GM21390 (cell line): ENCODE measurements around the gene GLT1D1.

Experiments
- ATAC-seq: cut with Tn5 transposase; IDR thresholded peaks from one replicate; pipeline ENCODE4 v1.9.1; 2021; ENCODE audit not compliant: unreplicated experiment

Gene GLT1D1

DNA sequence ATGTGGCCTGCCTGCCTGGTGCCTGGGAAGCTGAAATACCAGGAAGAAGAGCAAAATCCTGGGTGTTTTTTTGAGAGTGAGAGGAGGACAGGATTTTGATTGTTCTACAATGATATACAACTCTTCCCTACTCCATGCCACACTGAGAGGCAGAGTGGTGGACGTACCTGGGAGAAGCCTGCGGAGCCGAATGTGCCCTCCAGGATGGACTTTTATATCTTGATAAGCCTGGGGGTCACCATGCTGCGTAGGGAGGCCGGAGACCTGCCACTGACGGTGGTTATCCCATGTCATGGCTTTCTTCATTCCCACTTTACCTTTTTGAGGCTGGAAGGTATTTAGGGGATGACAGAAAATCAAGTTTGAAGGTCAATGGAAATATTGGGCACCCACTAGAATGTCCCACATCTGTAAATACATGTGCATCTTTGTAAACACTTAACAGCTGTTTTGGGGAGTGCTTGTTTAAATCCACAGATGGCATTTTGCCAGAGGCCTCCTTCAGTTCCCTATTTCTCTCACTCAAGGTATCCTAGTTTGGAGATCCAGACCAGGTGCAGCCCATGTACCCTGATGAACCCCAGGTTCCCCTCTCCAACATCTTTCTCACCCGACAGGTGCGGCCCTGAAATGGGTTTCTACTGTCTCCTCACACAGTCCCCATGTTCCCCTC lies 1.1 kb upstream of the GLT1D1 start:
- no peak for ATAC-seq

GRCh38 chr12:128853600-128854197 lies 421 bp downstream of the GLT1D1 start:
- ATAC-seq, result no peak

- no peak for ATAC-seq
Observed at GRCh38 chr12:128856035-128856790, 2.9 kb downstream of the GLT1D1 start.

- no peak for ATAC-seq
Observed at GRCh38 chr12:128856791-128857078, 3.5 kb downstream of the GLT1D1 start.

DNA sequence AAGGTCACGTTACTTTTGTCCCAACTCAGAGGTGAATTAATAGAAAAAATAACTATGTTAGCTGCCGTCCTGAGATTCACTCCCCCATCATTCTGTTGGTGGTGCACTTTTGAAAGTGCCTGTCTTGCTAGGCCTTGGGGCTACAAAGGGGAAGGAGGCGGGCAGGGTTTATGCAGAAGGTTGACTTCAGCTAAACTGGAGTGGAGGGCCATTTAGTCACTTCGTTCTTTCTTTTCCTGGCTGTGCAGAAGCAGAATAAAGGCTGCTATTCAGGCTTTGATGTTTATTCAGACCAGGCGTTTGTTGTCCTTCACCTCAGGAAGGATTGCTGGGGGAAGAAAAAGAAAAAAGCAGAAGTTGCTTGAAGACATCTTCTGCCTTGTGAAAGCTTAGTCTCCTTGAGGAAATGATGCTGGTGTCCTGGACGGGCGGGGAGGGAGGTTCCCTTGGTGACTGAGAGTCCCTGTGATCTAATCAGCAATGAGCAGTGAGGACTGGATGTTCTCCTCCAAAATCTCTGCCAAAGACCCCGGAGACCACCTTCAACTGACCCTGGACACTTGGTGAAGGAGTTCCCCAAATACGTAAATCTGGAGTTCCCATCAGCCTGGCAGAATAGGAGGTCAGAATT lies 4.0 kb downstream of the GLT1D1 start:
- no peak for ATAC-seq

- no peak for ATAC-seq
Observed at GRCh38 chr12:128859311-128859710, 6.0 kb downstream of the GLT1D1 start.

- ATAC-seq, result no peak
Observed at GRCh38 chr12:128861226-128862016, 8.1 kb downstream of the GLT1D1 start.

- ATAC-seq, result no peak
Observed at GRCh38 chr12:128863957-128864356, 10.7 kb downstream of the GLT1D1 start.

GRCh38 chr12:128864516-128865186 lies 11.4 kb downstream of the GLT1D1 start:
- ATAC-seq, result no peak

DNA sequence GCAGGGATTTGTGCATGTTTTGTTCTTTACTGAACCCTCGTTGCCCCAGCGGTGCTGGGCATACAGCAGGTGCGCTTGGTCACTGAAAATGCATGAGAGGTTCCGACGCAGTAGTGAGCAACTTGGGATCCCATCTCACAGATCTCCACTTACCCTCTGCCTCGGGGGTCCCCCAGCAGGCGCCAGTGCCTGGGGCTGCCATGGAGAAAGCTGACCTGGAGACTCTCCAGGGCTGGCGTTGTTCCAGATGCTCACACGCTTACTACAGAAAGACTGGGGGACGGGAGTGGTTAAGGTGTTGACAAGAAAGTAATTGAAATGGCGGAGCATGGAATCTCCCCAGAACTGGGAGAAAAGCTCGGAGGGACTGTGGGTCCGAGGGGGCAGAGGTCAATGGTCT lies 14.2 kb downstream of the GLT1D1 start:
- ATAC-seq, result no peak

- ATAC-seq, result no peak
Observed at GRCh38 chr12:128871516-128871892, 18.2 kb downstream of the GLT1D1 start.

DNA sequence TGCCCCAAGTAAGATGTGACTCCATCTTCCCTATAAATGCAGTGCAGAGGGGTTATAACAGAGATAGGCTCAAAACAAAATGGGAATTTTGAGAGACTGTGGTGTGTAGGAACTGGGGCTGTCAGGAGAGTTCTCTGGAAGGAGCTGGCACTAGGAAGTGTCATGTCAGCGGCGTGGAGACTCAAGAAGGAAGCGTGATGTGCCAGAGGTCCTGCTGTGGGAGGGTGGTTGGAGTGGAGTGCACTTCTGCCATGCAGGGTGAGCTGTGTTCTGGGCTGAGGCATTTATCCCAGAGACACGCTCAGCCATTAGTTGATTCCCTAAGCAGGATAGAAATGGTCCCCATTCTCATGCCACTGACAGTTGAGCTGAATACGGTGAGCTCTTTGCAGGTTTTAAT lies 19.0 kb downstream of the GLT1D1 start:
- ATAC-seq, result no peak

- no peak for ATAC-seq
Observed at GRCh38 chr12:128876559-128876958, 23.3 kb downstream of the GLT1D1 start.

- no peak for ATAC-seq
Observed at GRCh38 chr12:128879898-128880764, 26.9 kb downstream of the GLT1D1 start.

DNA sequence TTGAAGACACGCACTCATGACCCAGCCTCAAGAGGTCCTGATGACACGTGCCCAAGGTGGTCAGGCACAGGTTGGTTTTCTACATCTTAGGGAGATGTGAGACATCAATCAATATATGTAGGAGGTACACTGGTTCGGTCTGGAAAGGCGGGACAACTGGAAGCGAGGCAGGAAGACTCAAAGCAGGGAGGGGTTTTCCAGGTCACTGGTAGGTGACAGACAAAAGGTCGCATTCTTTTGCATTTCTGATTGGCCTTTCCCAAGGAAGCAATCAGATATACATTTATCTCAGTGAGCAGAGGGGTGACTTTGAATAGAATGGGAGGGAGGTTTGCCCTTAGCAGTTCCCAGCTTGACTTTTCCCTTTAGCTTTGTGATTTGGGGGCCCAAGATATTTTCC lies 38.6 kb downstream of the GLT1D1 start:
- ATAC-seq, result no peak

DNA sequence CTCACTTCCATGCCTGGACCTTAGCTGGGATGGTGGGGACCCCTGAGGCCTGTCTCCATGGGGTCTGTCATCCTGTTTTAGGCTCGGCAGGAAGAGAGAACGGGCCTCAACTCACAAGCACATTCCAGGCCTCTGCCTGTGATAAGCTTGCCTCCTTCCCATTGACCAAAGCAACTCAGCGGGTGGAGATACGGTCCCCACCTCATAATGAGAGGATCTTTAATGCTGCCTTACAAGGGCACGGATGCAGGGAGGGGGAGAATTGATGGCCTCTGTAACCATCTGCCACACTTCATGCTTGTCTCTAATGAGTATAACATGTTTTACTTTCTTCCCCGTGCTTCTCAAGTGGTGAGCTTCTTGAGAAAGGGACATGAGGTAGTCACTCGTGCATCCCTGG lies 50.0 kb downstream of the GLT1D1 start:
- ATAC-seq, result no peak

DNA sequence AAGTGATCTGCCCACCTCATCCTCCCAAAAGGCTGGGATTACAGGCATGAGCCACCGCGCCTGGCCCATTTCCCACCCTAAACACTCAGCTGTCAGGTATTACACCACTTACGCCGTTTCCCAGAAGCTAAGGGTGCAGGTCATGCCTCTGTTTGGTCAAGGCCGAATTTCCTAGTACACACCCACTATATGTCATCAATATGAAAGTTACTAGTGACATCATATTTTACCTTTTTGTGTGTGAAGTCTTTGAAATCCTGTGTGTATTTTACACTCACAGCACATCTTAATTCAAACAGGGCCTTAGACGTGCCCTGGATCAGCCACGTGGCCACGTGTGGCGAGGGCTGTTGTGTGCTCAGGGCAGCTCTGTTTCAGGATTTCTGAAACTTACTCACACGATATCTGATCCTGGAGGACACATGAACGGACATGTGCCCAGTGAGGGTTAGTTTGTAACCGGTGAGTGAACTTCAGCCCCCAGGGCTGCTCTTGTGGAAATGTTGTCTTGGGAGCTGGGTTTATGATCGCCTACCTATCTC lies 51.8 kb downstream of the GLT1D1 start:
- no peak for ATAC-seq

DNA sequence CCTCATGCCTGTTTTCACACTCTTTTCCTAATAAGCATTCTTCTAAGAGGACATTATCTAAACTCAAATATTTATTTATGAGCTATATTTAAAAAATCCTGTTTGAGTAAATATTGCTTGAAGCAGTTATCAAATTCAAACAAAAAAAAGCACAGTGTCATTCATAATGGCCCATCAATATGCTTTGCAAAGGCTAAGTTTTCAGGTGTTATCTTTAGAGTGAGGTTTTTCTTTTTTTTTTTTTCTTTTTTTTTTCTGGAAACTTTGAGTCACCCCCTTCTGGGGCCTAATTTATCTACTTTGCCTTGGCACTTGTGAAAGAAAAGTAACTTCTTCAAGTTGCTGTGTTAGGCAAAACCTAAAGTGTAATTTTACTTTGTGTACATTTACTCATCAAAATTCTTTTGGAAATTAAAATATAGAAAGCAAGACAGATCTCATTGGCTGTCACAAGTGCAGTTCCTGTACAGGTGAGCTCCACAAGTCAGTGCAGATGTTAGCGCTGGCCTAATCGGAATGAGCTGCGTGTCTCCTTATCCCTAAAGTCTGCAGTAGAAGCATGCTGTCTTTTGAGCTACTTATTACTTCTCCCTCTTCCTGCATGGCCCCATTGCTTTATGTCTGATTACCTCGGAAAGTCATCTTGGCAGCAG lies 53.3 kb downstream of the GLT1D1 start:
- no peak for ATAC-seq

DNA sequence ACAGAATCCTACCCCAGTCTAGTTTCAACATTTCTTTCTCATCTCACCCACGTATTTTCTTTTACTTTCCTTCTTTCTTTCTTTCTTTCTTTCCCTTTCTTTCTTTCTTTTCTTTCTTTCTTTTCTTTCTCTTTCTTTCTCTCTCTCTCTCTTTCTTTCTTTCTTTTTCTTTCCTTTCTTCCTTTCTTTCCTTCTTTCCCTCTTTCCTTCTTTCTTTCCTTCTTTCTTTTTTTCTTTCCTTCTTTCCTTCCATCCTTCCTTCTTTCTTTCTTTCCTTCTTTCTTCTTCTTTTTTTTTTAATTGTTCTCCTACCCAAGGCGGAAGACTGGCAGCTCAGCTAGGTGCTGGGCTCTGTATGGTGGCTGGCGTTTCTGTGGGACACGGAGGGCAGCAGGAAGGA lies 55.0 kb downstream of the GLT1D1 start:
- ATAC-seq, result no peak
